Measurements from ENCODE around the gene ITGA11.
"Not testable (repeated sequence)": the region's sequence is repeated elsewhere in the genome, so short reads cannot be mapped to it uniquely, and the experiment has no call there.

GRCh38 chr15:68397999-68398398, 34.0 kb downstream of the ITGA11 start:
- not testable (repeated sequence) for TF ChIP-seq BCLAF1 (IDR thresholded peaks at IDR 0.05); POLR2AphosphoS5 (IDR thresholded peaks at IDR 0.05; ENCODE audit: low read depth, low read length); CC2D1A (CRISPR knock-in tag; IDR thresholded peaks at IDR 0.05); ZFP62 (CRISPR knock-in tag; IDR thresholded peaks at IDR 0.05); GTF2F1 (IDR thresholded peaks at IDR 0.05; ENCODE audit: low read length); CREB1 (IDR thresholded peaks at IDR 0.05); CREB1 (CRISPR knock-in tag; IDR thresholded peaks at IDR 0.05); POLR2A (IDR thresholded peaks at IDR 0.05; ENCODE audit: insufficient read depth in 1 of 2, low read depth in 2 of 2, low read length in 2 of 2); SMAD3 (CRISPR knock-in tag; IDR thresholded peaks at IDR 0.05)
- TF ChIP-seq, protein P1, sequence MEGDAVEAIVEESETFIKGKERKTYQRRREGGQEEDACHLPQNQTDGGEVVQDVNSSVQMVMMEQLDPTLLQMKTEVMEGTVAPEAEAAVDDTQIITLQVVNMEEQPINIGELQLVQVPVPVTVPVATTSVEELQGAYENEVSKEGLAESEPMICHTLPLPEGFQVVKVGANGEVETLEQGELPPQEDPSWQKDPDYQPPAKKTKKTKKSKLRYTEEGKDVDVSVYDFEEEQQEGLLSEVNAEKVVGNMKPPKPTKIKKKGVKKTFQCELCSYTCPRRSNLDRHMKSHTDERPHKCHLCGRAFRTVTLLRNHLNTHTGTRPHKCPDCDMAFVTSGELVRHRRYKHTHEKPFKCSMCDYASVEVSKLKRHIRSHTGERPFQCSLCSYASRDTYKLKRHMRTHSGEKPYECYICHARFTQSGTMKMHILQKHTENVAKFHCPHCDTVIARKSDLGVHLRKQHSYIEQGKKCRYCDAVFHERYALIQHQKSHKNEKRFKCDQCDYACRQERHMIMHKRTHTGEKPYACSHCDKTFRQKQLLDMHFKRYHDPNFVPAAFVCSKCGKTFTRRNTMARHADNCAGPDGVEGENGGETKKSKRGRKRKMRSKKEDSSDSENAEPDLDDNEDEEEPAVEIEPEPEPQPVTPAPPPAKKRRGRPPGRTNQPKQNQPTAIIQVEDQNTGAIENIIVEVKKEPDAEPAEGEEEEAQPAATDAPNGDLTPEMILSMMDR (CRISPR knock-in tag; IDR thresholded peaks at IDR 0.05), result not testable (repeated sequence)
- TF ChIP-seq, protein P2, sequence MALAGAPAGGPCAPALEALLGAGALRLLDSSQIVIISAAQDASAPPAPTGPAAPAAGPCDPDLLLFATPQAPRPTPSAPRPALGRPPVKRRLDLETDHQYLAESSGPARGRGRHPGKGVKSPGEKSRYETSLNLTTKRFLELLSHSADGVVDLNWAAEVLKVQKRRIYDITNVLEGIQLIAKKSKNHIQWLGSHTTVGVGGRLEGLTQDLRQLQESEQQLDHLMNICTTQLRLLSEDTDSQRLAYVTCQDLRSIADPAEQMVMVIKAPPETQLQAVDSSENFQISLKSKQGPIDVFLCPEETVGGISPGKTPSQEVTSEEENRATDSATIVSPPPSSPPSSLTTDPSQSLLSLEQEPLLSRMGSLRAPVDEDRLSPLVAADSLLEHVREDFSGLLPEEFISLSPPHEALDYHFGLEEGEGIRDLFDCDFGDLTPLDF (CRISPR knock-in tag; IDR thresholded peaks at IDR 0.05), result not testable (repeated sequence)
- TF ChIP-seq, protein P3, sequence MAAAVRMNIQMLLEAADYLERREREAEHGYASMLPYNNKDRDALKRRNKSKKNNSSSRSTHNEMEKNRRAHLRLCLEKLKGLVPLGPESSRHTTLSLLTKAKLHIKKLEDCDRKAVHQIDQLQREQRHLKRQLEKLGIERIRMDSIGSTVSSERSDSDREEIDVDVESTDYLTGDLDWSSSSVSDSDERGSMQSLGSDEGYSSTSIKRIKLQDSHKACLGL (CRISPR knock-in tag; IDR thresholded peaks at IDR 0.05), result not testable (repeated sequence)
- TF ChIP-seq, protein P4, sequence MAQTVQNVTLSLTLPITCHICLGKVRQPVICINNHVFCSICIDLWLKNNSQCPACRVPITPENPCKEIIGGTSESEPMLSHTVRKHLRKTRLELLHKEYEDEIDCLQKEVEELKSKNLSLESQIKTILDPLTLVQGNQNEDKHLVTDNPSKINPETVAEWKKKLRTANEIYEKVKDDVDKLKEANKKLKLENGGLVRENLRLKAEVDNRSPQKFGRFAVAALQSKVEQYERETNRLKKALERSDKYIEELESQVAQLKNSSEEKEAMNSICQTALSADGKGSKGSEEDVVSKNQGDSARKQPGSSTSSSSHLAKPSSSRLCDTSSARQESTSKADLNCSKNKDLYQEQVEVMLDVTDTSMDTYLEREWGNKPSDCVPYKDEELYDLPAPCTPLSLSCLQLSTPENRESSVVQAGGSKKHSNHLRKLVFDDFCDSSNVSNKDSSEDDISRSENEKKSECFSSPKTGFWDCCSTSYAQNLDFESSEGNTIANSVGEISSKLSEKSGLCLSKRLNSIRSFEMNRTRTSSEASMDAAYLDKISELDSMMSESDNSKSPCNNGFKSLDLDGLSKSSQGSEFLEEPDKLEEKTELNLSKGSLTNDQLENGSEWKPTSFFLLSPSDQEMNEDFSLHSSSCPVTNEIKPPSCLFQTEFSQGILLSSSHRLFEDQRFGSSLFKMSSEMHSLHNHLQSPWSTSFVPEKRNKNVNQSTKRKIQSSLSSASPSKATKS (CRISPR knock-in tag; IDR thresholded peaks at IDR 0.05), result not testable (repeated sequence)
